Measurements from ENCODE around the gene SCYGR7. TPM values are rescaled to one million over a fixed set of nuclear protein-coding genes. Genes with fewer than 3 reads are reported as not detected.
A peak's percentile ranks its signal among the peaks of the same experiment; 100 is the strongest.

The SCYGR7 gene
- total and polyA plus RNA-seq, 2 of the 13 experiments (the other 11 are each of a cell fraction or from before 2014, with no cell fraction given) = not detected

- TF ChIP-seq ETS1 (CRISPR knock-in tag; IDR thresholded peaks at IDR 0.05) (no peak), MAF1 (CRISPR knock-in tag; IDR thresholded peaks at IDR 0.05; ENCODE audit: borderline replicate concordance) (no peak), FOXK1 (CRISPR knock-in tag; IDR thresholded peaks at IDR 0.05; ENCODE audit: borderline replicate concordance, low read depth) (peak; percentile 64; the same call in 1 of the 2 replicates), ZNF800 (CRISPR knock-in tag; IDR thresholded peaks at IDR 0.05) (no peak), CREB1 (IDR thresholded peaks at IDR 0.05) (no peak), CREB1 (CRISPR knock-in tag; IDR thresholded peaks at IDR 0.05) (no peak), ATF4 (CRISPR knock-in tag; IDR thresholded peaks at IDR 0.05) (no peak), HNRNPLL (IDR thresholded peaks at IDR 0.05; ENCODE audit: low read depth, low read length, poor library complexity, severe bottlenecking) (no peak), ZNF430 (CRISPR knock-in tag; IDR thresholded peaks at IDR 0.05) (no peak), SIX1 (CRISPR knock-in tag; IDR thresholded peaks at IDR 0.05; ENCODE audit: borderline replicate concordance) (peak; percentile 26; the same call in 1 of the 2 replicates), ZSCAN5A (CRISPR knock-in tag; IDR thresholded peaks at IDR 0.05; ENCODE audit: borderline replicate concordance) (peak; percentile 42; the same call in 1 of the 2 replicates), KLF16 (CRISPR knock-in tag; IDR thresholded peaks at IDR 0.05) (peak in 1 of 2 experiments; percentile 82; a peak in 1 of 4 replicates), GPBP1L1 (CRISPR knock-in tag; IDR thresholded peaks at IDR 0.05) (no peak), REL (CRISPR knock-in tag; conservative IDR thresholded peaks at IDR 0.05) (no peak), ATF5 (CRISPR knock-in tag; IDR thresholded peaks at IDR 0.05; ENCODE audit: low read depth) (no peak), CHCHD3 (CRISPR knock-in tag; IDR thresholded peaks at IDR 0.05) (no peak), SPEN (CRISPR knock-in tag; IDR thresholded peaks at IDR 0.05; ENCODE audit: low read depth) (peak; percentile 47; the same call in 1 of the 2 replicates), ELF3 (CRISPR knock-in tag; IDR thresholded peaks at IDR 0.05) (peak; percentile 65; the same call in 1 of the 2 replicates), ZNF644 (CRISPR knock-in tag; IDR thresholded peaks at IDR 0.05; ENCODE audit: low read depth) (no peak), KLF15 (CRISPR knock-in tag; IDR thresholded peaks at IDR 0.05; ENCODE audit: borderline replicate concordance) (no peak), ZNF562 (CRISPR knock-in tag; IDR thresholded peaks at IDR 0.05; ENCODE audit: borderline replicate concordance) (no peak), KLF13 (CRISPR knock-in tag; IDR thresholded peaks at IDR 0.05) (no peak)
Measured at GRCh38 chr2:227766373-227766883, 38.3 kb downstream of the SCYGR7 start (continued).
